GM20000 (cell line): Measurements from ENCODE around the gene PPFIA2.

Source experiments
- DNase-seq: peaks from one replicate; pipeline ENCODE4 v3.0.0; 2012; ENCODE audit warnings: low spot score
- TF ChIP-seq, protein P1 (sequence below): IDR thresholded peaks from 2 replicates; pipeline ENCODE4 v1.5.1; 2012; ENCODE audit warnings: mild to moderate bottlenecking, control low read depth; ENCODE audit errors: extremely low read depth, missing control alignments

PPFIA2 gene

GRCh38 chr12:81359736-81360135, 399.4 kb downstream of the PPFIA2 start:
- TF ChIP-seq, protein P1, sequence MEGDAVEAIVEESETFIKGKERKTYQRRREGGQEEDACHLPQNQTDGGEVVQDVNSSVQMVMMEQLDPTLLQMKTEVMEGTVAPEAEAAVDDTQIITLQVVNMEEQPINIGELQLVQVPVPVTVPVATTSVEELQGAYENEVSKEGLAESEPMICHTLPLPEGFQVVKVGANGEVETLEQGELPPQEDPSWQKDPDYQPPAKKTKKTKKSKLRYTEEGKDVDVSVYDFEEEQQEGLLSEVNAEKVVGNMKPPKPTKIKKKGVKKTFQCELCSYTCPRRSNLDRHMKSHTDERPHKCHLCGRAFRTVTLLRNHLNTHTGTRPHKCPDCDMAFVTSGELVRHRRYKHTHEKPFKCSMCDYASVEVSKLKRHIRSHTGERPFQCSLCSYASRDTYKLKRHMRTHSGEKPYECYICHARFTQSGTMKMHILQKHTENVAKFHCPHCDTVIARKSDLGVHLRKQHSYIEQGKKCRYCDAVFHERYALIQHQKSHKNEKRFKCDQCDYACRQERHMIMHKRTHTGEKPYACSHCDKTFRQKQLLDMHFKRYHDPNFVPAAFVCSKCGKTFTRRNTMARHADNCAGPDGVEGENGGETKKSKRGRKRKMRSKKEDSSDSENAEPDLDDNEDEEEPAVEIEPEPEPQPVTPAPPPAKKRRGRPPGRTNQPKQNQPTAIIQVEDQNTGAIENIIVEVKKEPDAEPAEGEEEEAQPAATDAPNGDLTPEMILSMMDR = no peak
- DNase-seq = no peak

DNA sequence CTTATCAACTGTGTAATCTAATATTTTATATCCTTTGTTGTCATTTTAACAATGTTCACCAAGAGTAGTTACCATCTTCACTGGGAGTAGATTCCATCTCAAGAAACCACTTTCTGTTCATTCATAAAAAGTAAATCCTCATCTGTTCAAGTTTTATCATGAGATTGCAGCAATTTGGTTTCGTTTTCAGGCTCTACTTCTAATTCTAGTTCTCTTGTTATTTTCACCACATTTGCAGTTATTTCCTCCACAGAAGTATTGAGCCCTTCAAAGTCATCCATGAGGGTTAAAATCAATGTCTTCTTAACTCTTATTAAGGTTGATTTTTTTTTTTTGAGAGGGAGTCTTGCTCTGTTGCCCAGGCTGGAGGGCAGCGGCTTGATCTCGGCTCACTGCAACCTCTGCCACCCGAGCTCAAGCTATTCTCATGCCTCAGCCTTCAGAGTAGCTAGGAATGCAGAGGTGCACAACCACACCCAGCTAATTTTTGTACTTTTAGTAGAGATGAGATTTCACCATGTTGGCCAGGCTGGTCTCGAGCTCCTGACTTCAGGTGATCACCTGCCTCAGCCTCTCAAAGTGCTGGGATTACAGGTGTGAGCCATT, 404.7 kb downstream of the PPFIA2 start:
- TF ChIP-seq, protein P1 = no peak

GRCh38 chr12:81350309-81350708, 408.8 kb downstream of the PPFIA2 start:
- TF ChIP-seq, protein P1 = no peak

More for the DNA sequence above, 404.7 kb downstream of the PPFIA2 start:
- no peak for DNase-seq

DNA sequence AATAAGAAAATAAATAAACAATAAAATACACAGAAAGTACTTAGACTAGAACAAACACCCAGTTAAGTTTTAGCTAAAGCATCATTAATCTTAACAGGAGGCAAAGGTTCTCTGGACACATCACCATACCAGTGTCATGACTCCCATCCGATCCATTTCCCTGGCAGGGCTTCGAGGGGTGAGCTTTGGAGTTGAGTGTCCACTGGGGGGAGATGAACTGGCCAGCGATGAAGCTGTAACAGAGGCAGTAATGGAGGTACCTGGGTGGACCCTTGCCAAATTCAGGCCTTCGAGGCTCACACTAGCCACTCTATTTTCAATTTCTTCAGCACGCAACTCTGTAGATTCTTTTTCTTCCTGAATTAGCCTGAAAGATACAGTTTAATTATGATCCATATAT, 411.7 kb downstream of the PPFIA2 start:
- TF ChIP-seq, protein P1 = no peak
- no peak for DNase-seq

More at GRCh38 chr12:81350309-81350708, 408.8 kb downstream of the PPFIA2 start:
- DNase-seq = no peak

- no peak for DNase-seq
- TF ChIP-seq, protein P1 = no peak
Observed at GRCh38 chr12:81340910-81341309, 418.2 kb downstream of the PPFIA2 start.

DNA sequence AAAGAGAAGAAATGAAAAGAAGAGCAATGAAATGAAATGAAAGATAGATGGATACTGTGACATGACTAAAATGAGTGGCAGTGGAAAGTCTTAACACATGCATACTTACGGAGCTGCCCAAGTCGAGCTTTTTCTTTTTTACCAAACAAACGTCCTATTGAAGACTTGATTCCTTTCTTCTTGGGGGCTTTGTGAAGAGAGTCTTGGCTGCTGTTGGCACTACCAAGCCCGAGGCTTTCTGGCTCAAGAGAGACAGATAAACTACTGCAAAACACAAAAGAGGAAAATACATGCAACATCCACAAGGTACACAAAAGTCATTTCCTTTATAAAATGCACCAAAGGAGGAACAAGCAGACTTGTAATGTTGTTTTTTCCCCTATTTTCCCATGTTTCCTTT, 420.1 kb downstream of the PPFIA2 start:
- DNase-seq = no peak
- TF ChIP-seq, protein P1 = no peak

GRCh38 chr12:81337886-81338285, 421.3 kb downstream of the PPFIA2 start:
- DNase-seq = no peak
- TF ChIP-seq, protein P1 = no peak
